Neuronal stem cell (in vitro differentiated cells): ENCODE data around the gene RNF180.

Experiments
- DNase-seq: peaks from one replicate; pipeline ENCODE4 v3.0.0-alpha.2; 2013; ENCODE audit warnings: low spot score
- H2AFZ ChIP-seq: one replicate; pipeline ENCODE4 v1.6.1; 2013; ENCODE audit warnings: mild to moderate bottlenecking, low read length, inconsistent platforms
- H2AK5ac ChIP-seq: 2 replicates; pipeline ENCODE4 v1.6.1; 2013; ENCODE audit warnings: low read depth, mild to moderate bottlenecking, inconsistent platforms, low read length, moderate library complexity, mixed read lengths
- H2BK120ac ChIP-seq: 2 replicates; pipeline ENCODE4 v1.6.1; 2013; ENCODE audit warnings: low read depth, mild to moderate bottlenecking, inconsistent platforms, low read length, moderate library complexity, mixed read lengths
- H2BK12ac ChIP-seq: one replicate; pipeline ENCODE4 v1.6.1; 2013; ENCODE audit warnings: low read length, inconsistent platforms
- H2BK15ac ChIP-seq: 2 replicates; pipeline ENCODE4 v1.6.1; 2013; ENCODE audit warnings: mild to moderate bottlenecking, low read length, inconsistent platforms, mixed read lengths
- H2BK5ac ChIP-seq: one replicate; pipeline ENCODE4 v1.6.1; 2013; ENCODE audit warnings: inconsistent platforms, mild to moderate bottlenecking, low read length, moderate library complexity
- H3K14ac ChIP-seq: one replicate; pipeline ENCODE4 v1.6.1; 2013; ENCODE audit warnings: low read length, inconsistent platforms
- H3K18ac ChIP-seq: 2 replicates; pipeline ENCODE4 v1.6.1; 2013; ENCODE audit warnings: low read length, inconsistent platforms
- H3K23ac ChIP-seq: 2 replicates; pipeline ENCODE4 v1.6.1; 2013; ENCODE audit warnings: low read depth, mild to moderate bottlenecking, mixed read lengths, low read length, inconsistent platforms; ENCODE audit not compliant: poor library complexity
- H3K27ac ChIP-seq: replicated peaks from 3 replicates; pipeline ENCODE4 v1.5.1; 2013; ENCODE audit warnings: low read length, inconsistent platforms
- H3K27me3 ChIP-seq, 3 experiments: 2 replicates each; pipeline ENCODE4 v1.6.1; 2013; ENCODE audit warnings: low read length in 3 of 3, mild to moderate bottlenecking in 2 of 3, inconsistent platforms in 1 of 3, low read depth in 1 of 3, mixed read lengths in 1 of 3, moderate library complexity in 1 of 3; ENCODE audit not compliant: control insufficient read depth in 3 of 3, insufficient read depth in 3 of 3
- H3K36me3 ChIP-seq, 2 donors: replicated peaks in 1 of 2; 2 replicates each; pipeline ENCODE4 v1.6.1; 2013; ENCODE audit warnings: low read length in 2 of 2; ENCODE audit not compliant: control insufficient read depth in 2 of 2, insufficient read depth in 2 of 2
- H3K4ac ChIP-seq: 2 replicates; pipeline ENCODE4 v1.6.1; 2013; ENCODE audit warnings: inconsistent platforms, mild to moderate bottlenecking, low read length, moderate library complexity
- H3K4me1 ChIP-seq, 2 donors: 1 replicate in 1 of 2; 2 replicates in 1 of 2; pipeline ENCODE4 v1.6.1; 2013; ENCODE audit warnings: low read length in 2 of 2, low read depth in 1 of 2; ENCODE audit not compliant: control insufficient read depth in 2 of 2, insufficient read depth in 1 of 2
- H3K4me2 ChIP-seq: one replicate; pipeline ENCODE4 v1.6.1; 2013; ENCODE audit warnings: mild to moderate bottlenecking, low read length, inconsistent platforms; ENCODE audit not compliant: insufficient read depth, poor library complexity, severe bottlenecking
- H3K4me3 ChIP-seq, 2 donors: 2 replicates each; pipeline ENCODE4 v1.5.1; 2013; ENCODE audit warnings: low read length in 2 of 2, mild to moderate bottlenecking in 2 of 2, inconsistent platforms in 1 of 2, moderate library complexity in 1 of 2
- H3K79me1 ChIP-seq: one replicate; pipeline ENCODE4 v1.6.1; 2013; ENCODE audit warnings: low read depth, mild to moderate bottlenecking, inconsistent platforms, low read length, moderate library complexity
- H3K9ac ChIP-seq: one replicate; pipeline ENCODE4 v1.6.1; 2013; ENCODE audit warnings: mild to moderate bottlenecking, low read depth, low read length, inconsistent platforms; ENCODE audit not compliant: poor library complexity
- H3K9me3 ChIP-seq, 2 donors: replicated peaks in 1 of 2; 2 replicates each; pipeline versions ENCODE3 to v1.6.1; 2013; ENCODE audit warnings: low read length in 2 of 2, mild to moderate bottlenecking in 2 of 2, inconsistent platforms in 1 of 2, low read depth in 1 of 2, mixed read lengths in 1 of 2, moderate library complexity in 1 of 2; ENCODE audit not compliant: control insufficient read depth in 2 of 2, insufficient read depth in 1 of 2
- H4K8ac ChIP-seq: one replicate; pipeline ENCODE4 v1.6.1; 2013; ENCODE audit warnings: low read depth, mild to moderate bottlenecking, inconsistent platforms, low read length, moderate library complexity
- H4K91ac ChIP-seq: one replicate; pipeline ENCODE4 v1.6.1; 2013; ENCODE audit warnings: low read length, low read depth, mild to moderate bottlenecking, inconsistent platforms; ENCODE audit not compliant: poor library complexity
- WGBS, 2 donors: extraction: QIAGEN DNeasy Blood & Tissue Kit; methylation state at CpG; one replicate each; pipeline ENCODE4 v1.1.7; 2013; ENCODE audit warnings: missing lambda C conversion rate in 2 of 2, mixed read lengths in 1 of 2; ENCODE audit not compliant: insufficient read length in 2 of 2, insufficient replicate concordance in 1 of 2; ENCODE audit errors: extremely low coverage in 2 of 2; 5-methylcytosine and 5-hydroxymethylcytosine counted together

Gene RNF180

GRCh38 chr5:64188776-64189175 lies 23.1 kb downstream of the RNF180 start:
- H3K9me3 ChIP-seq = no peaks in the 10 kb centered on the region
- no peak overlapping the region for H3K4ac ChIP-seq
- H4K91ac ChIP-seq = no peak overlapping the region
- no peak overlapping the region for H2BK12ac ChIP-seq
- no peak overlapping the region for H2BK120ac ChIP-seq
- no peak overlapping the region for H2BK5ac ChIP-seq
- H3K4me2 ChIP-seq = no peak overlapping the region
- no peak overlapping the region for H3K14ac ChIP-seq
- no peak overlapping the region for H3K23ac ChIP-seq
- H3K18ac ChIP-seq = no peak overlapping the region
- H3K9ac ChIP-seq = no peak overlapping the region
- H2AK5ac ChIP-seq = no peak overlapping the region
- H3K79me1 ChIP-seq = no peaks in the 10 kb centered on the region
- no peak overlapping the region for H3K4me3 ChIP-seq
- H2AFZ ChIP-seq = no peak overlapping the region
- H3K27me3 ChIP-seq = no peaks in the 10 kb centered on the region
- no peak overlapping the region for H3K27ac ChIP-seq
- no peaks in the 10 kb centered on the region for H3K4me1 ChIP-seq
- no CpG with 5 or more reads among the region's 1 CpG for WGBS, 2 donors
- no peak overlapping the region for H2BK15ac ChIP-seq
- H4K8ac ChIP-seq = no peak overlapping the region
- no peak for DNase-seq
- H3K36me3 ChIP-seq = no peaks in the 10 kb centered on the region

GRCh38 chr5:64190562-64191306 lies 25.1 kb downstream of the RNF180 start:
- H2AK5ac ChIP-seq = no peak overlapping the region
- no CpG with 5 or more reads among the region's 2 CpGs for WGBS, 2 donors
- H2BK12ac ChIP-seq = no peak overlapping the region
- no peak overlapping the region for H4K8ac ChIP-seq
- no peak overlapping the region for H3K23ac ChIP-seq
- no peak overlapping the region for H3K27ac ChIP-seq
- H3K4me2 ChIP-seq = no peak overlapping the region
- no peak overlapping the region for H2BK15ac ChIP-seq
- H3K79me1 ChIP-seq = no peaks in the 10 kb centered on the region
- no peak overlapping the region for H3K4ac ChIP-seq
- H2BK5ac ChIP-seq = no peak overlapping the region
- no peaks in the 10 kb centered on the region for H3K36me3 ChIP-seq
- H3K4me3 ChIP-seq = no peak overlapping the region
- H3K27me3 ChIP-seq = no peaks in the 10 kb centered on the region
- H3K14ac ChIP-seq = no peak overlapping the region
- no peak overlapping the region for H2BK120ac ChIP-seq
- no peaks in the 10 kb centered on the region for H3K4me1 ChIP-seq
- H3K9ac ChIP-seq = no peak overlapping the region
- H3K9me3 ChIP-seq = no peaks in the 10 kb centered on the region
- H3K18ac ChIP-seq = no peak overlapping the region
- H2AFZ ChIP-seq = no peak overlapping the region
- DNase-seq = no peak
- no peak overlapping the region for H4K91ac ChIP-seq

GRCh38 chr5:64195981-64196380 lies 30.3 kb downstream of the RNF180 start:
- no peaks in the 10 kb centered on the region for H3K79me1 ChIP-seq
- no peak overlapping the region for H3K23ac ChIP-seq
- no CpG with 5 or more reads among the region's 3 CpGs for whole genome bisulfite sequencing, 2 donors
- no peaks in the 10 kb centered on the region for H3K36me3 ChIP-seq
- H3K4me2 ChIP-seq = no peak overlapping the region
- H4K8ac ChIP-seq = no peak overlapping the region
- H2AK5ac ChIP-seq = no peak overlapping the region
- no peak overlapping the region for H3K4me3 ChIP-seq
- no peak overlapping the region for H2AFZ ChIP-seq
- no peak overlapping the region for H3K4ac ChIP-seq
- no peak overlapping the region for H3K9ac ChIP-seq
- H2BK15ac ChIP-seq = no peak overlapping the region
- H3K14ac ChIP-seq = no peak overlapping the region
- no peaks in the 10 kb centered on the region for H3K27me3 ChIP-seq
- no peak overlapping the region for H3K18ac ChIP-seq
- no peak overlapping the region for H4K91ac ChIP-seq
- no peak for DNase-seq
- no peaks in the 10 kb centered on the region for H3K4me1 ChIP-seq
- H2BK120ac ChIP-seq = no peak overlapping the region
- H3K27ac ChIP-seq = no peak overlapping the region
- no peaks in the 10 kb centered on the region for H3K9me3 ChIP-seq
- H2BK5ac ChIP-seq = no peak overlapping the region
- H2BK12ac ChIP-seq = no peak overlapping the region

- no peak overlapping the region for H4K91ac ChIP-seq
- H4K8ac ChIP-seq = no peak overlapping the region
- H2BK12ac ChIP-seq = no peak overlapping the region
- WGBS, 2 donors = no CpG with 5 or more reads among the region's 1 CpG
- no peaks in the 10 kb centered on the region for H3K36me3 ChIP-seq
- H2AFZ ChIP-seq = no peak overlapping the region
- H3K79me1 ChIP-seq = no peaks in the 10 kb centered on the region
- no peak overlapping the region for H3K27ac ChIP-seq
- no peak overlapping the region for H3K23ac ChIP-seq
- no peak overlapping the region for H2AK5ac ChIP-seq
- no peak overlapping the region for H3K4me3 ChIP-seq
- no peak for DNase-seq
- no peak overlapping the region for H3K9ac ChIP-seq
- no peaks in the 10 kb centered on the region for H3K9me3 ChIP-seq
- no peak overlapping the region for H2BK5ac ChIP-seq
- H3K4me1 ChIP-seq = no peaks in the 10 kb centered on the region
- no peak overlapping the region for H3K4ac ChIP-seq
- no peak overlapping the region for H2BK120ac ChIP-seq
- H3K27me3 ChIP-seq = no peaks in the 10 kb centered on the region
- no peak overlapping the region for H3K18ac ChIP-seq
- no peak overlapping the region for H3K14ac ChIP-seq
- no peak overlapping the region for H2BK15ac ChIP-seq
- no peak overlapping the region for H3K4me2 ChIP-seq
Measured at GRCh38 chr5:64199425-64199824, 33.8 kb downstream of the RNF180 start.
